ENCODE data around the gene DOCK3.

DNA sequence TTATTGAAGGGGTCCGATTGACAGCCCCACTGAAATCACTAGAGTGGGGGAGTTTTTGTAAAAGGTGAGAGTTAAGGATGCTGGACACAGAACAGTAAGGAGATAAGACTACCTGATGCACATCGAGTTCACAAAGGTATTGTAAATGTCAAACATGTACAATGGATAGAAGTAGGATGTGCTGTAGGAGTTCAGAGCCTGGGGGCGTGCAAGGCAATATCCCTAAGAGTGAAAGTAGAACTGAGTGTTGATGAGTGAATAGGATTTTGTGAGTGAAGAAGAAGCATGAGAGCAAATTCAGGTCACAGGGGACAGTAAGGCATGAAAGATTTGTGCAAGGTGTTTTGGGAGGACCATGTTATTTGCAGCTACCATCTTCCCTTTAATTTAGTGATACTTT lies 21.5 kb downstream of the DOCK3 start:
- TF ChIP-seq, protein P1, sequence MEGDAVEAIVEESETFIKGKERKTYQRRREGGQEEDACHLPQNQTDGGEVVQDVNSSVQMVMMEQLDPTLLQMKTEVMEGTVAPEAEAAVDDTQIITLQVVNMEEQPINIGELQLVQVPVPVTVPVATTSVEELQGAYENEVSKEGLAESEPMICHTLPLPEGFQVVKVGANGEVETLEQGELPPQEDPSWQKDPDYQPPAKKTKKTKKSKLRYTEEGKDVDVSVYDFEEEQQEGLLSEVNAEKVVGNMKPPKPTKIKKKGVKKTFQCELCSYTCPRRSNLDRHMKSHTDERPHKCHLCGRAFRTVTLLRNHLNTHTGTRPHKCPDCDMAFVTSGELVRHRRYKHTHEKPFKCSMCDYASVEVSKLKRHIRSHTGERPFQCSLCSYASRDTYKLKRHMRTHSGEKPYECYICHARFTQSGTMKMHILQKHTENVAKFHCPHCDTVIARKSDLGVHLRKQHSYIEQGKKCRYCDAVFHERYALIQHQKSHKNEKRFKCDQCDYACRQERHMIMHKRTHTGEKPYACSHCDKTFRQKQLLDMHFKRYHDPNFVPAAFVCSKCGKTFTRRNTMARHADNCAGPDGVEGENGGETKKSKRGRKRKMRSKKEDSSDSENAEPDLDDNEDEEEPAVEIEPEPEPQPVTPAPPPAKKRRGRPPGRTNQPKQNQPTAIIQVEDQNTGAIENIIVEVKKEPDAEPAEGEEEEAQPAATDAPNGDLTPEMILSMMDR (IDR thresholded peaks at IDR 0.05; ENCODE audit: poor library complexity, severe bottlenecking), result no peak
- TF ChIP-seq POLR2AphosphoS5 (IDR thresholded peaks at IDR 0.05), result no peak

Measured in neural cell (in vitro differentiated cells).